Skin of body (tissue), 3 donors: ENCODE data around the gene C1QTNF12. TPM values are rescaled to one million over a fixed set of nuclear protein-coding genes. Genes with fewer than 3 reads are reported as not detected.
"Not testable (repeated sequence)": the region's sequence is repeated elsewhere in the genome, so short reads cannot be mapped to it uniquely, and the experiment has no call there.

Source experiments
- DNase-seq: peaks from one replicate; lab custom pipeline; 2025; lab: John Stamatoyannopoulos, UW
- small RNA-seq: library from RNA; depleted of rRNA; stranded (forward); fragments of <200 nt; gene quantifications from one replicate; pipeline ENCODE3, GENCODE V24; 2014; ENCODE audit warnings: low replicate concordance
- total RNA-seq: library from RNA; depleted of rRNA; stranded (reverse); fragments of >200 nt; gene quantifications from one replicate; pipeline ENCODE4 v1.2.3, GENCODE V29; 2014

C1QTNF12 gene
- total RNA-seq, 1 donor from 2014 or later = 2.5 TPM

DNA sequence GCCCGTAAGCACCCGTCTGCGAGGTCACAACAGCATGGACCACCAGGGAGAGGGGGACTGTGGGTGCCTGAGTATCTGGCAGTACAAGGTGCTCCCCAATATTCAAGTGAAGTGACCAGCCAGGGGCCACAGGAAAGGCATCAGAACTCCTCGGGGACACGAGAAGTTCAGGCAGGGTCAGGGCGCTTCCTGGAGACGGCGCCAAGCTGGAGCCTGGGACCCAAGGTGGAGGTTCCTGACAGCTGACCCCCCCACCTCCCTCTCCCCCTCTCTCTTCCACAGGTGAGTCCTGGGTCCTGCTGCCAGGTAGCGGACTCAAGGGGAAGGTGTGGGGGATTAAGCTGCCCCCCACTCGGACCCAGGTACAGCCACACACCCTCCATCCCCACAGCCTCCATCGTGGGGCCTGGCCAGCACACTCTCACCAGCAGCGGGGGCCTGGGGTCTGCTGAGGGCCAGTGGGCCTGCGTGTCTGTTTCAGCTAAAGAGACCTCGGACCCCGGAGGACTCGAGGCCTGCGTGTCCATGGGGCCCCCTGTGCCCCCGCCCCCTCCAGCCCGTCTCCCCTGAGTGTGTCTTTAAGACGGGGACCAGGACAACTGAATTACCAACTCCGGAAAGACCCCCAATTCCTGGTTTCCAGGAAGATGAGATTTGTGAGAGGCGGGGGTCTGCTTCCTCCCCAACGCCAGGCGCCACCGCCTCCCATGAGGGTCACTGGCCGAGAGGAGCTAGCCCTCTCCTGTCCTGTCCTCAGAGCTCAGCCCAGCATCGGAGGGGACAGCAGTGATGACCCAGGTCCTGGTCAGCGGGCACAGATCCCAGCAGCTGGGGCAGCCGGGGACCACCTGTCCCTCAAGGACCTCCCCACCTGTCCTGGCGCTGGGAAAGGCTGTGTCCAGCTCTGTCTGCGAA, 46.3 kb downstream of the C1QTNF12 start:
- no peak for DNase-seq

DNA sequence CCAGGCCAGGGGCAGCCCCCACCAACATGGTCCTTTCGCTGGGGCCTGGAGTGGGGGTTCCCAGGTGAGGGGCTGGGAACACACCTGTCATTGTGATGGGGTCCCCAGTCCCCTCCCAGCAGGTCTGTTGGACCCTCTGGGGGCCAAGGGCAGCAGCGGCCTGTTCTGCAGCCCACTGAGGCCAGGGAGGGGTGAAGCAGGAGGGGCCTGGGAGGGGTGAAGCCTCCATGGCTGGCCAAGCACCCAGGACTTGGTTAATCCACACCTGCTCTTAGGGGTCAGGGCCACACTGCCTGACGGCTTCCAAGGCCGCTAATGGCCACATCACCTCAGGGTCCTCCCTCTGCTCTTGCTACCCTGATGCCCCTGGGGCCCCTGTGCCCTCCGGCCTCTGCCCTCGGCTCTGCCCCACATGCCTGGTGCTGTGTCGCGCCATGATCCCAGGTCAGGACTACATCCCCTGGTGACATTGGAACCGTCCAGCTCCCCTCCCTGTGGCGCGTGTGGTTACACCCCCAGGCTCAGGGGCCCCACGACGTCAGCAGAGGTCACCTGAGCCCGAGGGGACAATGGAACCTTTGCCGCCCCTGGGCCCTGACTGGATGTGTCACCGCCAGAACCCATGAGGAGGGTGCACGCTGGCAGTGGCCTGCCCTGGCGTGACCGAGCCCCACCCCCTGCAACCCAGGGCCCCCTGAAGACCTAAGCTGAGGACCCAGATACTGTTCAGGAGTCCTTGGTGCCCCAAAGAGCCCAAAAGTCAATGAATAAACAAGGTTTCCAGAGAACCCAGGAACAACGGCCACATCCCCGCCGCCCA, 47.2 kb downstream of the C1QTNF12 start:
- DNase-seq = no peak

DNA sequence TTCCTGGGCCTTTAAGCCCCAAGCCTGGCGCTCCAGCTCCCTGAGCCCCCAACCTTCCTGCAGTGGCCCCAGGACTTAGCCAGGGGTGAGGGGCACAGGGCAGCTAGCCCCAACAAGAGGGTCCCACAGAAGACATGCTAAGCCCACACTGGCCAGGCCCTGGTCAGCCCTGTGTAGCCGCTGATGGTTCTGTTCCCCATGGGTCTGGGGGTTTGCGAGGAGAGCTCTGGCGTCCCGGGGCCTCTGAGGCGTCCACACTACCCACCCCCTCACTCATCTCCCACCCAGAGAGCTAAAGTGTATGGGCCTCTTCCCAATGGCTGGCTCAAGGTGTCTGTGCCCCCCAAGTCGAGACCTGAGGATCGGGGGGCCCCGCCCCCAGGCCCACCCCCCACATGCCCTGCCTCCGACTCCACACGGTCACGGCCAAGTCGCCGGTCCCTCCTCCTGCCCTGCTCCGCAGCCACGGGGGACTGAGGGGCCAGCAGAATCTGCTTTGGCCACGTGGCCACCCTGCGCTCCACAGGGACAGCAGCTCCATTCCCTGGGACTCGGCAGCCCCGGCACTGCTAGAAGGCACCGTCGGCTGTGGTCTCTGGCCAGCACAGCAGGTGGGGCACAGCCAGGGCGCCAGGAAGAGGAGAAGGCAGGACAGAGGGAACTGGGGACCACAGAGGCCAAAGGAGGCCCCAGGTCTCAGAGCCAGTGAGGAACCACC, 47.9 kb downstream of the C1QTNF12 start:
- DNase-seq = no peak

DNA sequence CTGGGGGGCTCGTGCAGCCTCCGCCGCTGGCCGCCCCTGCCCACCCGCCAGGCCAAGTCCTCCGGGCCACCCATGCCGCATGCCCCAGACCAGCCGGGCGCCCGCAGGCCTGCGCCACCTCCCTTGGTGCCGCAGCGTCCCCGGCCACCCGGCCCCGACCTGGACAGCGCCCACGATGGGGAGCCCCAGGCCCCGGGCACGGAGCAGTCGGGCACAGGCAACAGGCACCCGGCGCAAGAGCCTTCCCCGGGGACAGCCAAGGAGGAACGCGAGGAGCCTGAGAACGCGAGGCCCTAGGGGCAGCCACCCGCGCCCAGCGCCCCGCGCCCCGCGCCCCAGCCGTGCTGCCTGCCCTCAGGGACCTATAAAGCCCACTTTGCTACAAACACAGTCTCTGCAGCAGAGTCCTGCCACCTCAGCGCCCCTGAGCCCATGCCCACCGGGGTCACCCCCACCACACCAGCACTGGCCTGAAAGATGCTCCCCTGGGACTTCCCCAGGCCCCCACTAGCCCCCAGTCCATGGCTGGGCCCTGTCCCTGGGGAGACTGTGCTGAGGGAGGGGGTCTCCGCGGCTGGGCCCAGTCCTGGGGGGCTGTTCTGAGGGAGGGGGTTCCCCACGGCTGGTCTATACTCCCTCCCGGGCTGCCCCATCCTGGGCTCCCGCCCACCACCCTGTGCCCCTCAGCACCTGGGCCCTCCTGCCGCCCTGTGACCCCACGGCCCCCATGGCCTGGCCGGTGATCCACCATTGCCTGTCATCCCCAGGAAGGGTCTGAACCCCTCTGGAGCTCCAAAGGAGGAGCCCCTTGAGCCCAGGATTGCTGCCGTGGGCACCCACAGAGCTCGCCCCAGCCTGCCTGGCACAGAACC, 48.7 kb downstream of the C1QTNF12 start:
- no peak for DNase-seq

DNA sequence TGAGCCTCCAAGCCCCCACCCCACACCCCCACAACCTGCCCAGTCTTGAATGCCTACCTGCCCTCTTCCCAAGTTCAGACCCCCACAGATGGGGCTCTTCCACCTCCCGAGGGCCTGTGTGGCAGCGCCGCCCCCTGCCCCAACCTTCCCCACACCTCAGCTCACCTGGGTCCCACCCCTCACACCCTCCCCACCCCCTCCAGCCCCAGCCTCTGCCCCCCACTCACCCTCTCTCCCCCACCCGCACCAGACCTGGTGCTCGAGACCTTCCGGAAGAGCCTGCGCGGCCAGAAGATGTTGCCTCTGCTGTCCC, 49.4 kb downstream of the C1QTNF12 start:
- no peak for DNase-seq

DNA sequence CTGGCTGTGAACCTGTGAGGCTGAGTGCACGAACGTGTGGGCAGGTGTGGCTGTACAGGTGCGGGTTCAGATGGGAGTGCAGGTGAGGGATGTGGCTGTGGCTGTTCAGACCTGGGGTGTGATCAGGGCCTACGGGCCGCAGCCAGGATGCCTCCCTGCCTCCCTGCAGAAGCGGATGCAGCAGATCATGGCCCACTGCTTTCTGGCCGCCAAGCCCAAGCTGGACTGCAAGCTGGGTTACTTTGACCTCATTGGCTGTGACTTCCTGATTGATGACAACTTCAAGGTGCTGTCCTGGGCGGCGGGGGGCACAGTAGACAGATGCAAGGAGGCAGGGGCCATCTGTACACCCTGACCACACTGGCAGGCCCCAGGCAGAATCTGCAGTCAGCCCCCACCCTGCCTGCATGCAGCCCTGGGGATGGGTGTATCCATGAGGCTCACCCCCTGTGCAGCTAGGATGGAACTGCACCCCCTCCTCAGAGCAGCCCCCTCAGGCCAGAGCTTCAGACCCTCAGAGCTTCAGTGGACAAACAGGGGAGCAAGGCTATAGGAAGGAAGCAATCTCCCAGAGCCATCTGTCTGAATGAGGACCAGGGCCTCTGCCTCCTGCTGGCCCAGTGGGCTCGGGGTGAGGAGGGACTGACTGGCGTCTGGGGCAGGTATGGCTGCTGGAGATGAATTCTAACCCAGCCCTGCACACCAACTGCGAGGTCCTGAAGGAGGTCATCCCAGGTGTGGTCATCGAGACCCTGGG, 49.9 kb downstream of the C1QTNF12 start:
- DNase-seq = no peak

DNA sequence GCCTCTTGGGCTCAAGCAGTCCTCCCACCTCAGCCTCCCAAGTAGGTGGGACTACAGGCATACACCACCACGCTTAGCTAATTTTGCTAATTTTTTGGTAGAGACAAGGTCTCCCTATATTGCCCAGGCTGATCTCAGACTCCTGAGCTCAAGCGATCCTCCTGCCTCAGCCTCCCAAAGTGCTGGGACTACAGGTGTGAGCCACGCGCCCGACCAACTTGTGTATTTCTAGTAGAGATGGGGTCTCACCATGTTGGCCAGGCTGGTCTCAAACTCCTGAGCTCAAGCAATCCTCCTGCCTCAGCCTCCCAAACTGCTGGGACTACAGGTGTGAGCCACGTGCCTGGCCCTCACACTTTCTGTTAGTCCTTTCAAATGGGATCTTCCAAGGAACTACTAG, 50.8 kb downstream of the C1QTNF12 start:
- not testable (repeated sequence) for DNase-seq

DNA sequence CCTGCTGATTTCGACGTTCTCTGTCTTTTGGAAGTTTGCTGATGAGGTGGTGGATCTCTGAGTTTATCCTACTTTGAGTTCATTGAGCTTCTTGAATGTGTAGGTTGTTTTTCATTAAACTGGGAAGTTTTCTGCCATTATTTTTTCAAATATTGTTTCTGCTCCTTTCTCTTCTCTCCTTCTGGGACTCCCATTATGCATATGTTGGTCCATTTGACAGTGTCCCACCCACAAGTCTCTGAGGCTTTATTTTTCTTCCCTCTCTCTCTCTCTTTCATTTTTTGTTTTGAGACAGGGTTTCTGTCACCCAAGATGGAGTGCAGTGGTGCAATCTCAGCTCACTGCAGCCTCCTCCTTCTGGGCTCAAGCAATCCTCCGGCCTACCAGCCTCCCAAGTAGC, 51.8 kb downstream of the C1QTNF12 start:
- no peak for DNase-seq

Small RNA genes within 50 kb of the gene (small RNA-seq; reads per million reads assigned to genes)
- not detected for gene MIR6726

Other genes starting within 250 kb of the C1QTNF12 start
- 12.5 TPM for gene HES4, start 246.6 kb downstream of the C1QTNF12 start, total RNA-seq
- gene ISG15, start 233.2 kb downstream of the C1QTNF12 start, total RNA-seq = 13.7 TPM
- gene AGRN, start 226.6 kb downstream of the C1QTNF12 start, total RNA-seq = 39.8 TPM
- 0.69 TPM for gene RNF223, start 172.4 kb downstream of the C1QTNF12 start, total RNA-seq
- gene C1orf159, start 130.6 kb downstream of the C1QTNF12 start, total RNA-seq = 6.9 TPM
- gene TTLL10, start 72.8 kb downstream of the C1QTNF12 start, total RNA-seq = 0.39 TPM
- 1.9 TPM for gene TNFRSF18, start 40.1 kb downstream of the C1QTNF12 start, total RNA-seq
- gene TNFRSF4, start 32.6 kb downstream of the C1QTNF12 start, total RNA-seq = 0.39 TPM
- gene SDF4, start 14.7 kb downstream of the C1QTNF12 start, total RNA-seq = 40.8 TPM
- gene B3GALT6, start 14.5 kb downstream of the C1QTNF12 start, total RNA-seq = 7.0 TPM
- 33.8 TPM for gene UBE2J2, start 27.1 kb upstream of the C1QTNF12 start, total RNA-seq
- gene SCNN1D, start 33.7 kb upstream of the C1QTNF12 start, total RNA-seq = 1.4 TPM
- gene ACAP3, start 61.2 kb upstream of the C1QTNF12 start, total RNA-seq = 34.6 TPM
- 5.7 TPM for gene PUSL1, start 61.9 kb upstream of the C1QTNF12 start, total RNA-seq
- 48.7 TPM for gene INTS11, start 77.9 kb upstream of the C1QTNF12 start, total RNA-seq
- gene CPTP, start 78.1 kb upstream of the C1QTNF12 start, total RNA-seq = 8.7 TPM
- gene TAS1R3, start 84.6 kb upstream of the C1QTNF12 start, total RNA-seq = 0.39 TPM
- gene DVL1, start 102.7 kb upstream of the C1QTNF12 start, total RNA-seq = 33.0 TPM
- 59.7 TPM for gene MXRA8, start 111.8 kb upstream of the C1QTNF12 start, total RNA-seq
- 35.0 TPM for gene AURKAIP1, start 128.5 kb upstream of the C1QTNF12 start, total RNA-seq
- gene CCNL2, start 152.6 kb upstream of the C1QTNF12 start, total RNA-seq = 178 TPM
- 66.5 TPM for gene MRPL20, start 160.6 kb upstream of the C1QTNF12 start, total RNA-seq
- gene ANKRD65, start 174.6 kb upstream of the C1QTNF12 start, total RNA-seq = 2.9 TPM
- gene VWA1, start 189.0 kb upstream of the C1QTNF12 start, total RNA-seq = 8.6 TPM
- 0.39 TPM for gene ATAD3C, start 203.0 kb upstream of the C1QTNF12 start, total RNA-seq
- gene ATAD3B, start 225.0 kb upstream of the C1QTNF12 start, total RNA-seq = 16.7 TPM